HG02885 (cell line): ENCODE results near the gene SDK2.
"Not testable (repeated sequence)": the region's sequence is repeated elsewhere in the genome, so short reads cannot be mapped to it uniquely, and the experiment has no call there.

Experiments
- ATAC-seq: cut with Tn5 transposase; IDR thresholded peaks from one replicate; pipeline ENCODE4 v1.9.1; 2021; ENCODE audit warnings: mild to moderate bottlenecking; ENCODE audit not compliant: unreplicated experiment, poor library complexity

The SDK2 gene

GRCh38 chr17:73318427-73318813 lies 325.8 kb downstream of the SDK2 start:
- ATAC-seq = no peak

- ATAC-seq = peak; percentile 7
Measured at GRCh38 chr17:73317513-73318426, 326.5 kb downstream of the SDK2 start.

GRCh38 chr17:73316919-73317505 lies 327.2 kb downstream of the SDK2 start:
- peak; percentile 77 for ATAC-seq

DNA sequence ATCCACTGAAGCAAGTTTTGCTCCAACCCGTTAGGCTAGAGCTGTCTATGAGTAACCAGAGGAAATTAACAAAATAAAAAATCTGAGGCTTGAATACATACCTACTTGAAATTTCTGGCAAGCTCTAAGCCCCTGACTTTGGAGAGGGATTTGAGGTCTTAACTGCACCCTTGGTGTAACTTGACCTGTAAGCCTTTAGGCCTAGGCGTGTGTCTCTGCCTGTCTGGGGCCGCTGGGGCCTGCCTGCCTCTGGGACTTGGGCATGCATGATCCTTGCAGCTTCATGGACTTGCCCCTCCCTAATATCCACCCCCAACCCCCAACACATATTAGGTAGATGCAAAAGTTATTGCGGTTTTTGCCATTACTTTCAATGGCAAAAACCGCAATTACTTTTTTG lies 328.8 kb downstream of the SDK2 start:
- no peak for ATAC-seq

DNA sequence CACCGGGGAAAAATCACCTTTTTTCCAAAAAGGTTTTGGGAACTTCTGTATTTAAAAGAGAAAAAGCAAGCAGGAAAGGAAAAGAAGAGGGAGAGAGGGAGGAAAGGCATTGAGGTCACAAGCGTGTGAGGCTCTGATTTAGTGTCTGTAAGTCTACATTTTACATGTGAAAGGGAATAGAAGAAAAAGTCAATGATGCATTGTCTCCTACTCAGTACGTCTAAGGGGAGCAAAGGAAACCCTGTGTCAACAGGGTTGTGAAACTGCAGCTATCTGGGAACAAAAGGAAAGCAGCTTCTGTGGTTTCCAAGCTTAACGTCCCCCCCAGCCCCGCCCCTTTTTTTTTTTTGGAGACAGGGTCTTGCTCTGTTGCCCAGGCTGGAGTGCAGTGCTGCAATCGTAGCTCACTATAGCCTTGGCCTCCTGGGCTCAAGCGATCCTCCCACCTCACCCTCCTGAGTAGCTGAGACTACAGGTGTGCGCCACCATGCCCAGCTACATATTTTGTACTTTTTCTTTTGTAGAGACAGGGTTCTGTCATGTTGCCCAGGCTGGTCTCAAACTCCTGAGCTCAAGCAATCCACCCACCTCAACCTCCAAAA lies 330.6 kb downstream of the SDK2 start:
- ATAC-seq = no peak

DNA sequence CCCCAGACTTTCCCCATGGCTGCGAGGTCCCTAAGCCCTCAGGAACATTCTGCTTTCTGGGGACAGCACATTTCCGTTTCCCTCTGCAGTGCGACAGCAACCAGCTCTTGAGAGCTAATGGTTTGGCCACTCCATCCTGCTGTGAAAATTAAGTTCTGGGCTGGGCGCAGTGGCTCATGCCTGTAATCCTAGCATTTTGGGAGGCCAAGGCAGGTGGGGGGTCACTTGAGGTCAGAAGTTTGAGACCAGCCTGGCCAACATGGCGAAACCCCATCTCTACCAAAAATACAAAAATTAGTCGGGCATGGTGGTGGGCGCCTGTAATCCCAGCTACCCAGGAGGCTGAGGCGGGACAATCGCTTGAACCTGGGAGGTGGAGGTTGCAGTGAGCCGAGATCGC lies 331.4 kb downstream of the SDK2 start:
- ATAC-seq = not testable (repeated sequence)

- peak; percentile 92 for ATAC-seq
Measured at GRCh38 chr17:73311781-73312641, 332.2 kb downstream of the SDK2 start, which contains the start of gene CDC42EP4. TSS of gene CDC42EP4 (minus strand) at chr17:73312001. CDS start at chr17:73286500, 25,501 bp downstream.

DNA sequence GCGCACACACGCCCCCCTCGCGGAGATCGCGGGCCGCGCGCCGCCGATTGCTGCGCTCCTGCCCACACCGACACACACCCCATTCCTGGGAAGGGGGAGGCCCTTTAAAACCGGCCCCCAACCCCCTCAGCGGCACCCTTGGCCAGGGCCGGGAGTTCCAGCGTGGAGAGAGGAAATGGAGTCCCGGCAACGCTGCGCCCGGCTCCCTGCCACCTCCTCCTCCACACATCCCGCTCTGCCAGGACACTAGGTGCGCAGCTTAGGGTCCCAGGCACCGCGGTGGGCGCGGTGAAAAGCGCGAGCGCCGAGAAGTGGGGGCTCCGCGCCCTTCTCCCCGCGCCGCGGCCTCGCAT lies 332.8 kb downstream of the SDK2 start:
- ATAC-seq = peak; percentile 3

- ATAC-seq = no peak
Measured at GRCh38 chr17:73309727-73310596, 334.3 kb downstream of the SDK2 start.

DNA sequence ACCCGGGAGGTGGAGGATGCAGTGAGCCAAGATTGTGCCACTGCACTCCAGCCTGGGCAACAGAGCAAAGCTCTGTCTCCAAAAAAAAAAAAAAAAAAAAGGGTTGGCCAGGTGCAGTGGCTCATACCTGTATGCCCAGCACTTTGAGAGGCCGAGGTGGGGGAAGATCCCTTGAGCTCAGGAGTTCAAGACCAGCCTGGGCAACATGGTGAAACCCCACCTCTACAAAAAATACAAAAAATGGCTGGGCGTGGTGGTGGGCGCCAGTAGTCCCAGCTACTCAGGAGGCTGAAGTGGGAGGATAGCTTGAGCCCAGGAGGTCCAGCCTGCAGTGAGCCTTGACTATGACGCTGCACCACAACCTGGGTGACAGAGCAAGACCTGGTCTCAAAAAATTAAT lies 335.3 kb downstream of the SDK2 start:
- ATAC-seq = not testable (repeated sequence)

GRCh38 chr17:73308017-73308823 lies 336.0 kb downstream of the SDK2 start:
- ATAC-seq = no peak

DNA sequence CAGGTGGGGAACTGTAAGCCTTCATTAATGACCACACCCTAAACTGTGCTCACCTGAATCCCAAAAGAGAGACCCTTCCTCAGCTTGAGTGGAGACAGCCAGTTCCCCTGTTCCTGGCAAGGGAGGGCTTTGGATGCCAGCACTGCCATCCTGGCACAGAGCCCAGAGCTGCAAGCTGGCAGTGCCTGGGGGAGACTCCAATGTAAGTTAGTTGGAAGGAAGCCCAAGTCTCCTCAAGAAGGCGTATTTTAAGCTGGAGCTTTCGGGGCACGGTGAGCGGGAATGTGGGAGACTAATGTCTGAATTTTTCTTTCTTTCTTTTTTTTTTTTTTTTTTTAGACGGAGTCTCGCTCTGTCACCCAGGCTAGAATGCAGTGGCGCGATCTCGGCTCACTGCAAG lies 337.1 kb downstream of the SDK2 start:
- no peak for ATAC-seq

- ATAC-seq = no peak
Measured at GRCh38 chr17:73305845-73306836, 338.1 kb downstream of the SDK2 start.

DNA sequence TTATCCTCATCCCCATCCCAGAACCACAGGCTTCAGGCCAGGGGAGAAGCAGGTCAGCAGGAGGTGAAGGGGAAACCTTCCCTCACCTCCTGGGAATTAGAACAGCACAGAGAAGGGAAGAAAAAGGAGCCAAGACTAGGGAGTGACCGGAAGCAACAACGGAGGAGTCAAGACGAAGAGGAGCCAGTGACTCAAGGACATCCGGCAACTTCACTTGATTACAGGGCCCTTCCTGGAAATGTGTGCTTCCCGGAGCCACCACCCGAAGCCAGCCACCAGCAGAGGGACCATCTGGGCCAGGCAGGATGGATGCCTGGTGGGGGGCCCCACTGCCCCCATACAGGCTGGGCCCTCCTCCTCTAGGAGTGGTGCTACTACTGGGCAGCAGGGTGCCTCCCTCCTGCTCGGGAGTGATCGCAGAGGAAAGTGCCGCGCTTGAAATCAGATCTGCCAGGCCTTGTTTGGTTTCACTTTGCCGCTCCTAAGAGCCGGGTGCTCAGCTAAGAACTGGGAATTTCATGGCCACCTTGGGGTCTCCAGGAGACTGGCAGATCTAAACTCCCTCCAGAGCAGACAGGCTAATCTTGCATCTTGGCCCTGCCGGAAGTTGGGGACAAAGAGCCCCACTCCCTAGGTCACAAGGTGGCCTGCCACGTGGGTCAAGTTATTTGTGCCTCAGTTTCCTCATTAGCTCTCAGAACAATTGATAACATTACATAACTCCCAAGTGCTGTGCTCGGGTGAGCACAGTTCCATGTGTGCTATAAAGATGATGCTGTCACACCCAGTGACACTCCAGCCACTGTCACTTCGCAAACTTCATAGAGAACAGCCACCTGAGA lies 339.1 kb downstream of the SDK2 start:
- no peak for ATAC-seq

DNA sequence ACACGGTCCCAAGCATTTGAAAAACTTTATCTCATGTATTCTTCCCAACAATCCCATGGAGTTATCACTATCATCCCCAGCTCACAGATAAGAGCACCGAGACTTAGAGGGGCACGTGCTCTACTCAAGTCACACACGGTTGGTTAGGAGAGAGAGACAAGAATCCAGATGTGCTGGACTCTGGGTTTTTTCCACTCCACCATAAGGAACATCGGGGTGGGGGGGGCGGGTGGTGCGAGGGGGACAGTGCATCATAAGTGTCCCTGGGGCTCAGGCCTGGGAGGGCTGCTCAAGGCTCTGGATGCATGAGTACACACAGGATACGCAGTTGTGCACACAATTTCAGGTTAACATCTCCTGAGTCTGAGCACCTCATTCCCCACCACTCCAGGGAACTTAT lies 339.8 kb downstream of the SDK2 start:
- ATAC-seq = no peak

GRCh38 chr17:73302189-73302588 lies 342.1 kb downstream of the SDK2 start:
- ATAC-seq = no peak

DNA sequence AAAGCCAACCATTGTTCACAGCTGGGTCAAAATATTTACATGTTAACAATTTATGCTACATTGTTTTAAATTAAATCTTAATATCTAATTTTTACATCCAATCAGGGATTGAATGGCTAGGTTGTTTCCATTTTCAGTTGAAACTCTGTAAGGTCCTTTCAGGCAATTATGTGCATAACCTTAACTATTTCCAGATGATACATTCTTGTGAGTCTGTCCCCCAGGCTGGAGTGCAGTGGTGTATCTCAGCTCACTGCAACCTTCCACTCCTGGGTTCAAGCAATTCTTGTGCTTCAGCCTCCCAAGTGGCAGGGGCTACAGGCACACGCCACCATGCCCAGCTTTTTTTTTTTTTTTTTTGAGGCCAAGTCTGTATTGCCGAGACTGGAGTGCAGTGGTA lies 342.9 kb downstream of the SDK2 start:
- ATAC-seq = no peak
